Testis (tissue), 2 donors: Measurements from ENCODE around the gene MS4A6E.

Experiments
- CTCF ChIP-seq, 3 experiments: fragments of 450-650 bp in 2 of 3; fragments of 200-600 bp in 1 of 3; sonication (generic) in 1 of 3; IDR thresholded peaks; one replicate each; pipeline ENCODE4 v1.5.1; 2016 to 2019; ENCODE audit warnings: antibody characterized with exemption in 3 of 3, mild to moderate bottlenecking in 2 of 3, moderate library complexity in 1 of 3
- POLR2A ChIP-seq: fragments of 450-650 bp; IDR thresholded peaks from one replicate; pipeline ENCODE4 v1.6.1; 2017; ENCODE audit warnings: antibody characterized with exemption, mild to moderate bottlenecking, moderate library complexity

GRCh38 chr11:60377401-60378136, 50.5 kb downstream of the MS4A6E start:
- no peak for TF ChIP-seq CTCF (IDR thresholded peaks at IDR 0.05)
- TF ChIP-seq POLR2A: no peak
